Esophagus squamous epithelium (tissue), 5 donors: Measurements from ENCODE around the gene KANSL3. TPM values are rescaled to one million over a fixed set of nuclear protein-coding genes. Genes with fewer than 3 reads are reported as not detected.

ENCODE experiments used
- DNase-seq: peaks from one replicate; lab custom pipeline; 2025; lab: John Stamatoyannopoulos, UW
- H3K27ac ChIP-seq, 4 donors: fragments of 200-600 bp; sonication (generic); one replicate each; pipeline ENCODE4 v1.5.1; 2016 to 2019; ENCODE audit warnings: mild to moderate bottlenecking in 1 of 4
- H3K27me3 ChIP-seq, 4 donors: fragments of 200-600 bp; sonication (generic); 1 replicate in 3 of 4; 2 replicates in 1 of 4; pipeline versions ENCODE4 v1.5.1 to v1.6.0; 2017 to 2021; ENCODE audit warnings: antibody characterized with exemption in 1 of 4
- H3K36me3 ChIP-seq, 3 donors: fragments of 200-600 bp; sonication (generic); one replicate each; pipeline ENCODE4 v1.5.1; 2016 to 2019
- H3K4me1 ChIP-seq, 3 donors: fragments of 200-600 bp; sonication (generic); one replicate each; pipeline ENCODE4 v1.5.1; 2017 to 2019
- H3K4me3 ChIP-seq, 4 donors: fragments of 200-600 bp; sonication (generic); 1 replicate in 3 of 4; 2 replicates in 1 of 4; pipeline ENCODE4 v1.5.1; 2016 to 2019; ENCODE audit warnings: mild to moderate bottlenecking in 2 of 4, moderate library complexity in 1 of 4
- H3K9me3 ChIP-seq, 3 donors: fragments of 200-600 bp; sonication (generic); one replicate each; pipeline ENCODE4 v1.5.1; 2016 to 2019
- CTCF ChIP-seq, 6 experiments: fragments of 450-650 bp in 4 of 6; fragments of 200-600 bp in 2 of 6; sonication (generic) in 2 of 6; IDR thresholded peaks; one replicate each; pipeline ENCODE4 v1.5.1; 2016 to 2019; ENCODE audit warnings: antibody characterized with exemption in 6 of 6, mild to moderate bottlenecking in 4 of 6, moderate library complexity in 4 of 6
- POLR2A ChIP-seq, 4 donors: fragments of 450-650 bp; IDR thresholded peaks; one replicate each; pipeline ENCODE4 v1.6.1; 2017; ENCODE audit warnings: antibody characterized with exemption in 4 of 4, mild to moderate bottlenecking in 4 of 4, moderate library complexity in 3 of 4
- WGBS, 2 donors: methylation state at CpG; one replicate each; pipeline ENCODE4 v1.1.5; 2018; 5-methylcytosine and 5-hydroxymethylcytosine counted together
- intact Hi-C: fragments of 100-400 bp; cut with DNase I; formaldehyde crosslinking; loops from one replicate; pipeline ENCODE4 v1.15.0; 2022
- total RNA-seq, 4 donors: library from RNA; depleted of rRNA; stranded (reverse); fragments of >200 nt; gene quantifications; one replicate each; pipeline ENCODE4 v1.1.0, GENCODE V29; 2016
- donor health status: DM: yes; HTN: yes; CAD: no.

KANSL3 gene
- total RNA-seq, 4 donors from 2014 or later = 16.0 to 45.2 (median 18.1) TPM

- DNase-seq = no peak
- 78% methylated on average over 7 of the region's 7 CpGs for WGBS, 2 donors
These were observed 25.7 kb upstream of the KANSL3 start for GRCh38 chr2:96663829-96664228.

GRCh38 chr2:96663177-96663576 is 25.1 kb upstream of the KANSL3 start:
- no peak for DNase-seq

More at GRCh38 chr2:96663829-96664228, 25.7 kb upstream of the KANSL3 start:
- Histone ChIP-seq H3K9me3 (no peaks in the 10 kb centered on the region), H3K4me1 (peaks cover 6 to 15% (median 6%) of the 10 kb centered on the region in 3 donors), H3K27me3 (no peaks in the 10 kb centered on the region), H3K36me3 (no peaks in the 10 kb centered on the region), H3K4me3 (no peak overlapping the region), H3K27ac (no peak overlapping the region)
- intact Hi-C loops = no loop called here
- TF ChIP-seq CTCF (IDR thresholded peaks at IDR 0.05) (no peak), POLR2A (IDR thresholded peaks at IDR 0.05) (no peak)

GRCh38 chr2:96662360-96662759 is 24.2 kb upstream of the KANSL3 start:
- Histone ChIP-seq H3K27me3 (no peaks in the 10 kb centered on the region), H3K4me1 (peaks cover 6 to 15% (median 6%) of the 10 kb centered on the region in 3 donors), H3K4me3 (no peak overlapping the region), H3K27ac (no peak overlapping the region), H3K36me3 (no peaks in the 10 kb centered on the region), H3K9me3 (no peaks in the 10 kb centered on the region)
- no peak for DNase-seq
- intact Hi-C loops = no loop called here
- TF ChIP-seq POLR2A (IDR thresholded peaks at IDR 0.05) = no peak
- TF ChIP-seq CTCF (IDR thresholded peaks at IDR 0.05) = no peak
- 84 to 86% methylated on average over 9 of the region's 9 CpGs for WGBS, 2 donors

More at GRCh38 chr2:96663177-96663576, 25.1 kb upstream of the KANSL3 start:
- TF ChIP-seq CTCF (IDR thresholded peaks at IDR 0.05) = no peak
- TF ChIP-seq POLR2A (IDR thresholded peaks at IDR 0.05) = no peak
- H3K27me3 ChIP-seq = no peaks in the 10 kb centered on the region
- intact Hi-C loops = no loop called here
- H3K36me3 ChIP-seq = no peaks in the 10 kb centered on the region
- H3K4me3 ChIP-seq = no peak overlapping the region
- H3K27ac ChIP-seq = no peak overlapping the region
- H3K9me3 ChIP-seq = no peaks in the 10 kb centered on the region
- WGBS, 2 donors = 52 to 54% methylated on average over 2 of the region's 5 CpGs
- H3K4me1 ChIP-seq = peaks cover 6 to 15% (median 6%) of the 10 kb centered on the region in 3 donors

GRCh38 chr2:96661324-96661723 is 23.2 kb upstream of the KANSL3 start:
- no peak for DNase-seq
- Histone ChIP-seq H3K9me3 (no peaks in the 10 kb centered on the region), H3K4me3 (no peak overlapping the region), H3K27me3 (no peaks in the 10 kb centered on the region), H3K36me3 (no peaks in the 10 kb centered on the region), H3K27ac (no peak overlapping the region), H3K4me1 (peaks cover 6 to 15% (median 6%) of the 10 kb centered on the region in 3 donors)
- intact Hi-C loops = no loop called here
- no peak for TF ChIP-seq CTCF (IDR thresholded peaks at IDR 0.05)
- no peak for TF ChIP-seq POLR2A (IDR thresholded peaks at IDR 0.05)
- 85 to 98% methylated on average over 2 to 6 of the region's 6 CpGs for WGBS, 2 donors

GRCh38 chr2:96656540-96656939 is 18.4 kb upstream of the KANSL3 start:
- intact Hi-C loops = no loop called here
- Histone ChIP-seq H3K36me3 (no peaks in the 10 kb centered on the region), H3K9me3 (no peaks in the 10 kb centered on the region), H3K27ac (no peak overlapping the region), H3K4me3 (no peak overlapping the region), H3K27me3 (no peaks in the 10 kb centered on the region), H3K4me1 (no peaks in the 10 kb centered on the region)
- no peak for TF ChIP-seq CTCF (IDR thresholded peaks at IDR 0.05)
- no peak for TF ChIP-seq POLR2A (IDR thresholded peaks at IDR 0.05)
- no peak for DNase-seq
